Natural killer cell (primary cell): ENCODE results near the gene CRTAC1. TPM values are rescaled to one million over a fixed set of nuclear protein-coding genes. Genes with fewer than 3 reads are reported as not detected.

Source experiments
- ATAC-seq, 3 donors: fragments of 150-1000 bp in 2 of 3; fragments of 200-7000 bp in 1 of 3; cut with Tn5 transposase; 1 replicate in 1 of 3; 2 replicates in 2 of 3; pipeline ENCODE4 v1.10.0; 2021; ENCODE audit warnings: mild to moderate bottlenecking in 2 of 3, moderate library complexity in 2 of 3
- DNase-seq, 2 donors: peaks; one replicate each; pipeline versions ENCODE4 v3.0.0 to v3.0.0-alpha.2; 2013 to 2021; ENCODE audit warnings: mixed read lengths in 1 of 2
- H3K27ac ChIP-seq: one replicate; pipeline ENCODE4 v1.5.1; 2013; ENCODE audit warnings: mild to moderate bottlenecking, low read length
- H3K27me3 ChIP-seq: one replicate; pipeline ENCODE4 v1.6.1; 2013; ENCODE audit warnings: low read length; ENCODE audit not compliant: control insufficient read depth, insufficient read depth
- H3K36me3 ChIP-seq: one replicate; pipeline ENCODE4 v1.6.1; 2013; ENCODE audit warnings: low read length; ENCODE audit not compliant: control insufficient read depth, insufficient read depth
- H3K4me1 ChIP-seq: one replicate; pipeline ENCODE4 v1.6.1; 2013; ENCODE audit warnings: low read length; ENCODE audit not compliant: control insufficient read depth, insufficient read depth
- H3K4me3 ChIP-seq: one replicate; pipeline ENCODE4 v1.5.1; 2013; ENCODE audit warnings: low read length
- H3K9me3 ChIP-seq: one replicate; pipeline ENCODE4 v1.6.1; 2013; ENCODE audit warnings: low read length; ENCODE audit not compliant: control insufficient read depth, insufficient read depth
- H3K27ac Mint-ChIP-seq, 2 donors: one replicate each; pipeline ENCODE4 v1.8.0; 2022; ENCODE audit warnings: mild to moderate bottlenecking in 2 of 2, mixed read lengths in 2 of 2, moderate library complexity in 1 of 2
- H3K27me3 Mint-ChIP-seq, 2 donors: one replicate each; pipeline ENCODE4 v1.8.0; 2022; ENCODE audit warnings: low read depth in 2 of 2, mixed read lengths in 2 of 2
- H3K36me3 Mint-ChIP-seq: one replicate; pipeline ENCODE4 v1.8.0; 2022; ENCODE audit warnings: mixed read lengths
- H3K4me1 Mint-ChIP-seq, 2 donors: one replicate each; pipeline ENCODE4 v1.8.0; 2022; ENCODE audit warnings: mixed read lengths in 2 of 2
- H3K4me3 Mint-ChIP-seq: one replicate; pipeline ENCODE4 v1.8.0; 2022; ENCODE audit warnings: mild to moderate bottlenecking, moderate library complexity, mixed read lengths
- H3K9me3 Mint-ChIP-seq, 2 donors: one replicate each; pipeline ENCODE4 v1.8.0; 2022; ENCODE audit warnings: mixed read lengths in 2 of 2
- CTCF ChIP-seq: fragments of 200-600 bp; IDR thresholded peaks from one replicate; pipeline ENCODE4 v1.8.0; 2022; ENCODE audit warnings: antibody characterized with exemption
- WGBS: methylation state at CpG from one replicate; pipeline ENCODE4 v1.1.7; 2013; ENCODE audit warnings: missing lambda C conversion rate; ENCODE audit not compliant: insufficient coverage; 5-methylcytosine and 5-hydroxymethylcytosine counted together
- intact Hi-C: fragments of 100-400 bp; cut with micrococcal nuclease; formaldehyde crosslinking; loops from one replicate; pipeline ENCODE4 v1.14.2; 2022
- total RNA-seq, 4 donors: library from RNA; stranded (reverse); fragments of 120-200 nt in 1 of 4; gene quantifications; one replicate each; pipeline versions ENCODE4 v1.2.3 to v1.2.4, GENCODE V29; 2013 to 2022

CRTAC1 gene
- total RNA-seq, 3 donors from 2014 or later (not counting 1 experiment from before 2014, with no cell fraction given): not detected

- H3K9me3 Mint-ChIP-seq: no peaks in the 10 kb centered on the region
- H3K36me3 Mint-ChIP-seq: no peaks in the 10 kb centered on the region
- H3K4me1 Mint-ChIP-seq: peaks cover 0 to 10% of the 10 kb centered on the region in 2 donors
- 84% methylated on average over 12 of the region's 12 CpGs for WGBS
- Histone ChIP-seq H3K27me3 (no peaks in the 10 kb centered on the region), H3K27ac (no peak overlapping the region), H3K9me3 (no peaks in the 10 kb centered on the region), H3K4me3 (no peak overlapping the region), H3K36me3 (no peaks in the 10 kb centered on the region), H3K4me1 (no peaks in the 10 kb centered on the region)
- H3K4me3 Mint-ChIP-seq: no peak overlapping the region
- H3K27me3 Mint-ChIP-seq: peaks cover 15 to 26% of the 10 kb centered on the region in 2 donors
- no peak overlapping the region for H3K27ac Mint-ChIP-seq
- DNase-seq (no peak), ATAC-seq (no peak)
- no peak for TF ChIP-seq CTCF
- intact Hi-C loops: no loop called here
Observed at GRCh38 chr10:97907830-97908229, 122.6 kb downstream of the CRTAC1 start.

GRCh38 chr10:97907211-97907610 is 123.2 kb downstream of the CRTAC1 start:
- no peak overlapping the region for H3K4me3 ChIP-seq
- no peak for DNase-seq
- no peak for TF ChIP-seq CTCF
- 88% methylated on average over 6 of the region's 6 CpGs for WGBS
- Mint-ChIP-seq H3K4me1 (peaks cover 0 to 10% of the 10 kb centered on the region in 2 donors), H3K9me3 (no peaks in the 10 kb centered on the region), H3K36me3 (no peaks in the 10 kb centered on the region), H3K27ac (no peak overlapping the region), H3K27me3 (peaks cover 15 to 26% of the 10 kb centered on the region in 2 donors), H3K4me3 (no peak overlapping the region)
- intact Hi-C loops: no loop called here
- H3K27ac ChIP-seq: no peak overlapping the region
- H3K36me3 ChIP-seq: no peaks in the 10 kb centered on the region
- no peak for ATAC-seq
- H3K27me3 ChIP-seq: no peaks in the 10 kb centered on the region
- H3K9me3 ChIP-seq: no peaks in the 10 kb centered on the region
- H3K4me1 ChIP-seq: no peaks in the 10 kb centered on the region

DNA sequence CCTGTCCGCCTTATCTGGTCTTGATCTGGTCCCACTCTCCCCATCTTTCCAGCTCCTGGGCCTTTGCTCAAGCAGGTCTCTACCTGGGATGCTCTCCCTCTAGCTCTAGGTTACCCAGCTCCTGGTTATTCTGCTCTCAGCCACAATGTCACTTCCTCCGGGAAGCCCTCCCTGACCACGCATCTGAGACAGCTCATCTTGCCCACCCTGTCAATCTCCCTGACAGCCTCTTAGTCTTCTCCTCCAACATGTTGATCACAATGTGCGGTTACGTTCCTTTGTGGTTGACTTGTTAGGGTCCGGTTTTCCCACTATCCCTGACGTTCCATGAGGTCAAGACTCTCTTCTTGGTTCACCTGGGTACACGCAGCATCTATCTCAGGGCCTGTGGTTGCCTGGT is 125.1 kb downstream of the CRTAC1 start:
- intact Hi-C loops: no loop called here
- H3K4me1 ChIP-seq: no peaks in the 10 kb centered on the region
- no peaks in the 10 kb centered on the region for H3K36me3 ChIP-seq
- H3K36me3 Mint-ChIP-seq: no peaks in the 10 kb centered on the region
- peaks cover 0 to 10% of the 10 kb centered on the region in 2 donors for H3K4me1 Mint-ChIP-seq
- DNase-seq: no peak
- H3K9me3 ChIP-seq: no peaks in the 10 kb centered on the region
- WGBS: 56% methylated on average over 8 of the region's 8 CpGs
- no peak for TF ChIP-seq CTCF
- ATAC-seq: no peak
- peaks cover 13 to 26% of the 10 kb centered on the region in 2 donors for H3K27me3 Mint-ChIP-seq
- H3K27me3 ChIP-seq: no peaks in the 10 kb centered on the region
- no peak overlapping the region for H3K4me3 ChIP-seq
- no peaks in the 10 kb centered on the region for H3K9me3 Mint-ChIP-seq
- no peak overlapping the region for H3K4me3 Mint-ChIP-seq
- H3K27ac ChIP-seq: no peak overlapping the region
- H3K27ac Mint-ChIP-seq: no peak overlapping the region

GRCh38 chr10:97904576-97904975 is 125.8 kb downstream of the CRTAC1 start:
- Mint-ChIP-seq H3K4me3 (no peak overlapping the region), H3K4me1 (peaks cover 0 to 10% of the 10 kb centered on the region in 2 donors), H3K9me3 (no peaks in the 10 kb centered on the region), H3K27me3 (peaks cover 13 to 24% of the 10 kb centered on the region in 2 donors), H3K27ac (no peak overlapping the region), H3K36me3 (no peaks in the 10 kb centered on the region)
- no peak for DNase-seq
- H3K4me1 ChIP-seq: no peaks in the 10 kb centered on the region
- intact Hi-C loops: no loop called here
- H3K9me3 ChIP-seq: no peaks in the 10 kb centered on the region
- WGBS: 85% methylated on average over 11 of the region's 11 CpGs
- no peak for ATAC-seq
- H3K27me3 ChIP-seq: no peaks in the 10 kb centered on the region
- no peak overlapping the region for H3K4me3 ChIP-seq
- H3K27ac ChIP-seq: no peak overlapping the region
- H3K36me3 ChIP-seq: no peaks in the 10 kb centered on the region
- no peak for TF ChIP-seq CTCF
